Measurements from ENCODE around the gene MTMR4. TPM values are rescaled to one million over a fixed set of nuclear protein-coding genes. Genes with fewer than 3 reads are reported as not detected.
"Not testable (repeated sequence)": the region's sequence is repeated elsewhere in the genome, so short reads cannot be mapped to it uniquely, and the experiment has no call there.

Gene MTMR4
- polyA plus RNA-seq, 3 donors from 2014 or later: 9.3 to 24.2 (median 20.5) TPM

- Mint-ChIP-seq H3K4me3 (peak overlapping the region; percentile 94 to 99 (median 96)), H3K27ac (peak overlapping the region; percentile 89 to 98 (median 94)), H3K36me3 (peaks cover 0 to 1% (median under 1%) of the 10 kb centered on the region in 3 donors), H3K4me1 (peaks cover 49 to 60% of the 10 kb centered on the region in 2 donors), H3K27me3 (ENCODE audit: low read depth in 3 of 3) (peaks cover 11 to 26% (median 22%) of the 10 kb centered on the region in 3 donors), H3K9me3 (no peaks in the 10 kb centered on the region)
- DNase-seq: no peak
Observed at GRCh38 chr17:58516644-58517377, 2.4 kb upstream of the MTMR4 start.

- H3K36me3 Mint-ChIP-seq: peaks cover 5 to 16% (median 7%) of the 10 kb centered on the region in 3 donors
- peak overlapping the region; percentile 25 to 96 (median 90) for H3K27ac Mint-ChIP-seq
- H3K4me3 Mint-ChIP-seq: peak overlapping the region; percentile 61 to 94 (median 78)
- peaks cover 11 to 26% (median 22%) of the 10 kb centered on the region in 3 donors for H3K27me3 Mint-ChIP-seq (ENCODE audit: low read depth in 3 of 3)
- DNase-seq: no peak
- H3K9me3 Mint-ChIP-seq: no peaks in the 10 kb centered on the region
- peaks cover 60 to 66% of the 10 kb centered on the region in 2 donors for H3K4me1 Mint-ChIP-seq
Observed at GRCh38 chr17:58515286-58515685, 848 bp upstream of the MTMR4 start.

- DNase-seq: no peak
- no peaks in the 10 kb centered on the region for H3K9me3 Mint-ChIP-seq
- peaks cover 10 to 22% (median 12%) of the 10 kb centered on the region in 3 donors for H3K36me3 Mint-ChIP-seq
- H3K4me3 Mint-ChIP-seq: peak overlapping the region; percentile 61 to 94 (median 78)
- H3K27me3 Mint-ChIP-seq (ENCODE audit: low read depth in 3 of 3): peaks cover 11 to 26% (median 22%) of the 10 kb centered on the region in 3 donors
- H3K4me1 Mint-ChIP-seq: peaks cover 60 to 65% of the 10 kb centered on the region in 2 donors
- H3K27ac Mint-ChIP-seq: peak overlapping the region; percentile 25 to 96 (median 90)
Observed at GRCh38 chr17:58514770-58515157, 326 bp upstream of the MTMR4 start.

- Mint-ChIP-seq H3K4me1 (peaks cover 53 to 57% of the 10 kb centered on the region in 2 donors), H3K4me3 (peak overlapping the region; percentile 84 to 89 (median 85)), H3K9me3 (no peaks in the 10 kb centered on the region), H3K27me3 (ENCODE audit: low read depth in 3 of 3) (peaks cover 9 to 22% (median 19%) of the 10 kb centered on the region in 3 donors), H3K36me3 (peaks cover 16 to 32% (median 20%) of the 10 kb centered on the region in 3 donors), H3K27ac (peak overlapping the region in 5 of 6 donors; percentile 61 to 84 (median 66))
- no peak for DNase-seq
Observed at GRCh38 chr17:58513267-58513964, 1.0 kb downstream of the MTMR4 start.

- peaks cover 27 to 31% of the 10 kb centered on the region in 2 donors for H3K4me1 Mint-ChIP-seq
- no peak overlapping the region for H3K4me3 Mint-ChIP-seq
- H3K36me3 Mint-ChIP-seq: peaks cover 20 to 49% (median 29%) of the 10 kb centered on the region in 3 donors
- no peak for DNase-seq
- no peaks in the 10 kb centered on the region for H3K9me3 Mint-ChIP-seq
- peak overlapping the region in 2 of 6 donors; percentile 41 to 76 for H3K27ac Mint-ChIP-seq
- H3K27me3 Mint-ChIP-seq (ENCODE audit: low read depth in 3 of 3): peaks cover 0 to 8% (median 3%) of the 10 kb centered on the region in 3 donors
Observed at GRCh38 chr17:58510075-58510474, 4.4 kb downstream of the MTMR4 start.

GRCh38 chr17:58508341-58509067 is 5.9 kb downstream of the MTMR4 start:
- peaks cover 20 to 60% (median 32%) of the 10 kb centered on the region in 3 donors for H3K36me3 Mint-ChIP-seq
- H3K9me3 Mint-ChIP-seq: no peaks in the 10 kb centered on the region
- no peak for DNase-seq
- H3K27me3 Mint-ChIP-seq (ENCODE audit: low read depth in 3 of 3): peaks cover 0 to 10% (median 3%) of the 10 kb centered on the region in 3 donors
- no peak overlapping the region for H3K4me3 Mint-ChIP-seq
- H3K4me1 Mint-ChIP-seq: peaks cover 18 to 22% of the 10 kb centered on the region in 2 donors
- no peak overlapping the region for H3K27ac Mint-ChIP-seq

- Mint-ChIP-seq H3K9me3 (no peaks in the 10 kb centered on the region), H3K27ac (peak overlapping the region in 1 of 6 donors; percentile 30), H3K4me1 (peaks cover 9 to 13% of the 10 kb centered on the region in 2 donors), H3K4me3 (no peak overlapping the region), H3K36me3 (peaks cover 20 to 72% (median 40%) of the 10 kb centered on the region in 3 donors), H3K27me3 (ENCODE audit: low read depth in 3 of 3) (peaks cover 0 to 4% (median 0%) of the 10 kb centered on the region in 3 donors)
- DNase-seq: no peak
Observed at GRCh38 chr17:58507123-58507634, 7.3 kb downstream of the MTMR4 start.

- Mint-ChIP-seq H3K27ac (no peak overlapping the region), H3K27me3 (ENCODE audit: low read depth in 3 of 3) (peaks cover 0 to 4% (median 0%) of the 10 kb centered on the region in 3 donors), H3K4me1 (peaks cover 7 to 8% of the 10 kb centered on the region in 2 donors), H3K9me3 (no peaks in the 10 kb centered on the region), H3K4me3 (no peak overlapping the region), H3K36me3 (peaks cover 16 to 68% (median 40%) of the 10 kb centered on the region in 3 donors)
- no peak for DNase-seq
Observed at GRCh38 chr17:58506354-58507080, 7.9 kb downstream of the MTMR4 start.

- Mint-ChIP-seq H3K36me3 (peaks cover 11 to 52% (median 29%) of the 10 kb centered on the region in 3 donors), H3K27ac (peak overlapping the region in 1 of 6 donors; percentile 42), H3K9me3 (no peaks in the 10 kb centered on the region), H3K4me3 (no peak overlapping the region), H3K27me3 (ENCODE audit: low read depth in 3 of 3) (peaks cover 0 to 4% (median 0%) of the 10 kb centered on the region in 3 donors), H3K4me1 (peaks cover 0 to 1% of the 10 kb centered on the region in 2 donors)
- no peak for DNase-seq
Observed at GRCh38 chr17:58504826-58505351, 9.5 kb downstream of the MTMR4 start.

GRCh38 chr17:58503866-58504265 is 10.6 kb downstream of the MTMR4 start:
- DNase-seq: no peak
- Mint-ChIP-seq H3K9me3 (no peaks in the 10 kb centered on the region), H3K36me3 (peaks cover 6 to 44% (median 20%) of the 10 kb centered on the region in 3 donors), H3K4me1 (peaks cover 0 to 2% of the 10 kb centered on the region in 2 donors), H3K27ac (peak overlapping the region in 1 of 6 donors; percentile 36), H3K27me3 (ENCODE audit: low read depth in 3 of 3) (peaks cover 0 to 4% (median 0%) of the 10 kb centered on the region in 3 donors), H3K4me3 (no peak overlapping the region)

- H3K36me3 Mint-ChIP-seq: peaks cover 13 to 47% (median 18%) of the 10 kb centered on the region in 3 donors
- not testable (repeated sequence) for H3K4me3 Mint-ChIP-seq; H3K9me3 Mint-ChIP-seq; DNase-seq; H3K4me1 Mint-ChIP-seq; H3K27me3 Mint-ChIP-seq (ENCODE audit: low read depth in 3 of 3); H3K27ac Mint-ChIP-seq
Observed at GRCh38 chr17:58503134-58503533, 11.3 kb downstream of the MTMR4 start.

- DNase-seq: no peak
- H3K4me3 Mint-ChIP-seq: no peak overlapping the region
- peaks cover 0 to 2% of the 10 kb centered on the region in 2 donors for H3K4me1 Mint-ChIP-seq
- H3K27me3 Mint-ChIP-seq (ENCODE audit: low read depth in 3 of 3): peaks cover 0 to 4% (median 0%) of the 10 kb centered on the region in 3 donors
- H3K27ac Mint-ChIP-seq: no peak overlapping the region
- no peaks in the 10 kb centered on the region for H3K9me3 Mint-ChIP-seq
- H3K36me3 Mint-ChIP-seq: peaks cover 11 to 45% (median 13%) of the 10 kb centered on the region in 3 donors
Observed at GRCh38 chr17:58501451-58501850, 13.0 kb downstream of the MTMR4 start.
